ENCODE measurements around the gene STK33. TPM values are rescaled to one million over a fixed set of nuclear protein-coding genes. Genes with fewer than 3 reads are reported as not detected.

The STK33 gene
- total RNA-seq, 2 experiments from 2014 or later = not detected

DNA sequence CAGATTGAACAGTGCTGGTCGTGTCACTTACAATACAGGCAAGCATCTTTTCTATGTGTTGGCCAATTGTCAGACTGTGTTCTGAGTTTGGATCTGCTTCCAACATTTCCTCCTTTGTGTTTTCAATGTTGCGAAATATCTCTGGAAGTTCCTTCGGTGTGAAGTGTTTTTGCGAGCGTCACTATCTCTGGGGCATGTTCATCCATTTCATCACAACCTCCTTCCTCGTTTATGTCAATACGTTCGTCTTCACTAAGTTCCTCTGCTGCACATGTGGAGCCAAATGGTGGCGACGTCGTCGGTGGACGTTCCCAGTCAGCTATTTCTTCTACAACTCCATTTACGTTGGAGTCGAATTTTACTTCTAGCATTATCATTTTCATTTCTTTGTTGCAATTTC lies 230.1 kb downstream of the STK33 start:
- no peak for TF ChIP-seq CTCF (IDR thresholded peaks at IDR 0.05)
- Histone ChIP-seq H3K4me3 (ENCODE audit: low read length) (no peak overlapping the region), H3K9me3 (ENCODE audit: control insufficient read depth in 1 of 2, insufficient read depth in 1 of 2, low read length in 2 of 2) (peaks cover 0 to 4% of the 10 kb centered on the region in 2 experiments), H3K4me1 (ENCODE audit: insufficient read depth, low read length) (no peaks in the 10 kb centered on the region), H3K27me3 (ENCODE audit: control insufficient read depth in 1 of 2, insufficient read depth in 2 of 2, low read length in 2 of 2) (no peaks in the 10 kb centered on the region), H3K27ac (ENCODE audit: low read depth in 1 of 2, low read length in 2 of 2) (no peak overlapping the region), H3K36me3 (ENCODE audit: insufficient read depth, low read length) (no peaks in the 10 kb centered on the region)
- H3K27ac Mint-ChIP-seq = no peak overlapping the region
- H3K27me3 Mint-ChIP-seq = peaks cover 5% of the 10 kb centered on the region
- ATAC-seq (ENCODE audit: poor library complexity) (no peak), DNase-seq (peak in 2 of 14 experiments; percentile 37 to 39)
- no peak overlapping the region for H3K4me3 Mint-ChIP-seq
- no peaks in the 10 kb centered on the region for H3K4me1 Mint-ChIP-seq (ENCODE audit: low read depth)
- no peaks in the 10 kb centered on the region for H3K9me3 Mint-ChIP-seq
- H3K36me3 Mint-ChIP-seq (ENCODE audit: low read depth) = no peaks in the 10 kb centered on the region
- intact Hi-C loops (cut with DNase I, micrococcal nuclease) = no loop called here
- ChIA-PET POLR2A (no interaction called here), CTCF (no interaction called here)

GRCh38 chr11:8362899-8363298 lies 231.1 kb downstream of the STK33 start:
- intact Hi-C loops (cut with DNase I, micrococcal nuclease) = no loop called here
- no peak for TF ChIP-seq CTCF (IDR thresholded peaks at IDR 0.05)
- peaks cover 0 to 4% of the 10 kb centered on the region in 2 experiments for H3K9me3 ChIP-seq (ENCODE audit: control insufficient read depth in 1 of 2, insufficient read depth in 1 of 2, low read length in 2 of 2)
- ATAC-seq (ENCODE audit: poor library complexity) = no peak
- Mint-ChIP-seq H3K36me3 (ENCODE audit: low read depth) (no peaks in the 10 kb centered on the region), H3K4me1 (ENCODE audit: low read depth) (no peaks in the 10 kb centered on the region), H3K27me3 (peaks cover 5% of the 10 kb centered on the region), H3K27ac (no peak overlapping the region), H3K4me3 (no peak overlapping the region), H3K9me3 (no peaks in the 10 kb centered on the region)
- CTCF ChIA-PET = no interaction called here
- H3K36me3 ChIP-seq (ENCODE audit: insufficient read depth, low read length) = no peaks in the 10 kb centered on the region
- H3K27ac ChIP-seq (ENCODE audit: low read depth in 1 of 2, low read length in 2 of 2) = no peak overlapping the region
- POLR2A ChIA-PET = no interaction called here
- no peak overlapping the region for H3K4me3 ChIP-seq (ENCODE audit: low read length)
- no peaks in the 10 kb centered on the region for H3K4me1 ChIP-seq (ENCODE audit: insufficient read depth, low read length)
- no peak for DNase-seq
- H3K27me3 ChIP-seq (ENCODE audit: control insufficient read depth in 1 of 2, insufficient read depth in 2 of 2, low read length in 2 of 2) = no peaks in the 10 kb centered on the region

DNA sequence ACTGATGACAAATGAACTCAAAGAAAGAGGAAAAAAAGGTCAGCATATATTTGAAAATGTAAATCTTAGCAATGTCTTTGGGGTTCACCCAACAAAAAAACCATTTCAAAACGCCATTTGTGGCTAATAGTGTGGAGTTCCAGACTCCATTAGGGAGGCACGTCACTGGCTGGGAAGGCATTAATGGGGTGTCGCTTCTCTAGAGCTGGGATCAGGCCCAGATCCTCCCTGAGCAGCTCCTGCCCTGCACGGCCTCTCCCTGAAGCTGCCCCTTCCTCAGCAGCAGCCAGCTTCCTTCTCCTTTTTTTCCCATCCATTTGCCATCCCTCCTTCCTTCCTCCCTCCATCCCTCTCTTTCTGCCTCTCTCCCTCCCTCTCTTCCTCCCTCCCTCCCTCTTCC lies 231.5 kb downstream of the STK33 start:
- Mint-ChIP-seq H3K4me1 (ENCODE audit: low read depth) (no peaks in the 10 kb centered on the region), H3K27me3 (peaks cover 4% of the 10 kb centered on the region), H3K27ac (no peak overlapping the region), H3K4me3 (no peak overlapping the region), H3K9me3 (no peaks in the 10 kb centered on the region), H3K36me3 (ENCODE audit: low read depth) (no peaks in the 10 kb centered on the region)
- Histone ChIP-seq H3K27ac (ENCODE audit: low read depth in 1 of 2, low read length in 2 of 2) (no peak overlapping the region), H3K9me3 (ENCODE audit: control insufficient read depth in 1 of 2, insufficient read depth in 1 of 2, low read length in 2 of 2) (peaks cover 0 to 4% of the 10 kb centered on the region in 2 experiments), H3K4me3 (ENCODE audit: low read length) (no peak overlapping the region), H3K36me3 (ENCODE audit: insufficient read depth, low read length) (no peaks in the 10 kb centered on the region), H3K4me1 (ENCODE audit: insufficient read depth, low read length) (no peaks in the 10 kb centered on the region), H3K27me3 (ENCODE audit: control insufficient read depth in 1 of 2, insufficient read depth in 2 of 2, low read length in 2 of 2) (no peaks in the 10 kb centered on the region)
- intact Hi-C loops (cut with DNase I, micrococcal nuclease) = no loop called here
- ChIA-PET POLR2A (no interaction called here), CTCF (no interaction called here)
- DNase-seq (no peak), ATAC-seq (ENCODE audit: poor library complexity) (no peak)
- TF ChIP-seq CTCF (IDR thresholded peaks at IDR 0.05) = no peak
